GM18517 (cell line): ENCODE results near the gene FXR2.
"Not testable (repeated sequence)": the region's sequence is repeated elsewhere in the genome, so short reads cannot be mapped to it uniquely, and the experiment has no call there.

Experiments
- ATAC-seq: cut with Tn5 transposase; IDR thresholded peaks from one replicate; pipeline ENCODE4 v1.9.1; 2021; ENCODE audit warnings: mild to moderate bottlenecking, moderate library complexity; ENCODE audit not compliant: unreplicated experiment

Gene FXR2

GRCh38 chr17:7614425-7615264 is at the start of gene FXR2:
Gene FXR2, minus strand, starts transcription at chr17:7614897. Its CDS starts 365 bp downstream, at chr17:7614532.
- peak; percentile 91 for ATAC-seq

- ATAC-seq: no peak
Observed at GRCh38 chr17:7656958-7657609, 42.4 kb upstream of the FXR2 start.

DNA sequence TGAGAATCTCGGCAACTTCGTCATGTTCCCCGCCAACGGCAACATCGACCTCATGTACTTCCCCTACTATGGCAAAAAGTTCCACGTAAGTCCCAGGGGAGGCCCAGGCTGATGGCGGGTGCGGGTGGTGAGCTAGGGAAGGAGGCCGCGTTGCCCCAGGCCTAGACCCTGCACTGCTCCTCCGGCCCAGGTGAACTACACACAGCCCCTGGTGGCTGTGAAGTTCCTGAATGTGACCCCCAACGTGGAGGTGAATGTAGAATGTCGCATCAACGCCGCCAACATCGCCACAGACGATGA is 40.8 kb upstream of the FXR2 start:
- ATAC-seq: no peak

- ATAC-seq: no peak
Observed at GRCh38 chr17:7654832-7655540, 40.3 kb upstream of the FXR2 start.

DNA sequence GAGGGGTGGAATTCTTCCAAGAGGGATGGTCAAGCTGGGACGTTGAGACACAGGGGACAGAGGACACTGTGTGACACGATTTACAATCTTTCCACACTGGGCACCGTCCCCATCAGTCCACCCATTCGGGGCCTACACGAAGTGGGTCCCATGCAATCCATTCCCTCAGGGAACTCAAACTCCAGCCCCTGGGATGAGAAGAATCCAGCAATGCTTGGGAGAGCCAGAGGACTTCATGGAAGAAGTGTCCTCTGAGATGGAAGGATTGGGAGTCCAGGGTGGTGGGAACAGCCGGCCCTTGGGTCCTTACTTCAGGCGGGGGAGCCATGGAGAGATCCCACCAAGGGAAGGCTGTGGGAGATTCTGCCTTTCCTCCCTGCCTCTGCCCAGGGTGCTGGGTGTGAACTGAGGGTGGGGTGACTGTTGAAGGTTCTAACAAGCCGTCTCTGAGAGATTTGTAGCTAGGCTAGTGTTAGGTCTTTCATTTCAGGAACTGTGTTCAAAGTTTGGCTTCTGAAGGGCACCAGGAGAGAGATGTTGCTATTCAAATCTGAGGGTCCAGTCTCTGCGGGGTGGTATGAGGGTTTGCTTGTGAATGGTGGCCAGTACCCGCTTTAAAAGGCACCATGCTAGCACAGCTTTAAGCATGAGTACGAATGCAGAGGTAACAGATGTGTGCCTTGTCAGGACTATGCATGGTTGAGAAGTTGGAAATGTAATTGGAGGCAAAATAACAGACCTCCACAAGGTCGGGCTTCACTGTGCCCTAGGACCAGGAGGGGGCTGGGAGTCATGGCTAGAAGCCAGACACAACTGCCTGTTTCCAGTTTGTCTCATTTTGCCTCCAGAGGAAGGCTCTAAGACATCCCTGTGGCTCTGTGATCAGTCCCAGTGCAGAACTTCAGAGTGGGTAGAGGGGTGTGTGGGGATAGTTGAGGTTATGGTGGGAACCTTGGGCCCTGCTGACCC is 38.0 kb upstream of the FXR2 start:
- ATAC-seq: no peak

DNA sequence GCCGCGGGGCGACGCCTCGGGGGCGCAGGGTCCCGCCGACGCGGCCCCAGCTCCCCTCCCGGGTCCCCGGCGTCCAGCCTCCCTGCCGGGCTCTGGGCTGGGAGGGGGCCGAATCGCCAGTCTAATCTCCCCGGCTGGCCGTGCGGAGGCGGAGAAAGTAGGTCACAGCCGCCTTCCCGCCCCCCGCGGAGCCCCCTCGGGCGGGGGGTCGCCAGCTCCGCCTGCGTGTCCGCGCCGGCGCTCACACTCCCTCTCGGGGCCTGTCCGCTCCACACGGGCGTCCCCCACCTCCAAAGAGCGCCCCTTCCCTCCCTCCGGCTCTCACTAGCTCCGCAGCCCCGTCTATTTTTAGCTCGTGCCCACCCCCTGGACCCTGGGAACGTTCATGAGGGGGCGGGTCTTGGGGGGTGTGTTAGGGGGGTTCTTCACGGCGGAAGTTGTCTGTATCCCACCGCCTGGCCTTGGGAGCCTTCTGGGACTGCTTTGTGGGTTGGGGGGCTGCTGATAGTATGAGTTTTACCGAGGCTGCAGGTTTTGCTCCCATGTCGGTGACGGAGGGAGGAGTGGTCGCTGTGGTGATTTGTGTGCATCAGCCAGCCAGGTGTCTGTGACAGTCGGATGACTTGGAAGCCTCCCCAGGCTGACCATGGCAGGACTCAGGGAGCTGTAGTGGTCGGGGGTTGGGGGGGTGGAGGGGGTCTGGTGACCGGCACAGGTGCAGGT is 37.1 kb upstream of the FXR2 start:
- no peak for ATAC-seq

GRCh38 chr17:7651097-7651664 is 36.5 kb upstream of the FXR2 start:
- no peak for ATAC-seq

DNA sequence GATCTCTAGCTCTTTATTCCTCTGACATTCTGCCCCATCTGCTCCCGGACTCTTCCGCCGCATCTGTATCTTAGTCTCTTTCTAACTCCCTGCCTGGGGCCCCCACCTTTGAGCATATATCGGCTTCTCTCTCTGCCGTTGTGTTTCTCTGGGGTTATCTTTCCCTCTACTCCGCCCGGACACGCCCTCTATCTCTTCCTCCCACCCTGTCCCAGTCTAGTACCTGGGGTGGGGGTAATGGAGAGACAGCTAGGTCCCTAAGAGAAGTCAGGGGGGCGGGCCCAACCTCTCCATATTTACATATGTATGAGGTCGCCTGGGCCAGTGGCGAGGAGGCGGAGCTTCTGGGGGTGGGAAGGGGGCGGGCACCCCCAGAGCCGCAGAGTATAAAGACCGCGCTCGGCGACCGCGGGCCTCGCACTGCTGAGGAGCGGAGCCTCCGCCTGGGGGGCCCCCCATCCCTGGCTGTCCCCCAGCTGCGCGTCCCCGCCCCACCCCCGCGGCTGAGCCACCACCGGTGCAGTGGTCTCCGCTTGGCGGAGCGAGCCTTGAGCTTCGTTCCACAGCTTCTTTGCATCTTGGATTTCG is 35.9 kb upstream of the FXR2 start, which contains the start of gene ATP1B2:
Gene ATP1B2, plus strand, starts transcription at position 418 of the 588 bp plus-strand sequence. CDS start 593 bp downstream, outside the sequence.
- ATAC-seq: no peak

DNA sequence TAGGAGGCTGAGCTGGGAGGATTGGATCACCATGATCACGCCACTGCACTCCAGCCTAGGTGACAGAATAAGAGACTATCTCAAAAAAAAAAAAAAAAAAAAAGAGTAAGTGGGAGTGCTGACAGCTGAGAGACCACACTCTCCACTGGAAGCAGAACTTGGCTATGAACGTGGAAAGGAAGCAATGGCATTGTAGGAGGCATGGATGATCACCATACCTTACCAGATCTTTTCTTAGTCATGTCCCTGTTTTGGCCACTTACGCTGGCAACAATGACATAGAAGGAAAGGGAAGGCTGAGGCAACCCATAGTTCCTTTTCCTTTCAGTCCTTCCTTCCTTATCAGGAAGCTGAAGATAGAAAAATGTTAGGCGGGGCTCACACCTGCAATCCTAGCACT is 32.3 kb upstream of the FXR2 start:
- ATAC-seq: no peak

DNA sequence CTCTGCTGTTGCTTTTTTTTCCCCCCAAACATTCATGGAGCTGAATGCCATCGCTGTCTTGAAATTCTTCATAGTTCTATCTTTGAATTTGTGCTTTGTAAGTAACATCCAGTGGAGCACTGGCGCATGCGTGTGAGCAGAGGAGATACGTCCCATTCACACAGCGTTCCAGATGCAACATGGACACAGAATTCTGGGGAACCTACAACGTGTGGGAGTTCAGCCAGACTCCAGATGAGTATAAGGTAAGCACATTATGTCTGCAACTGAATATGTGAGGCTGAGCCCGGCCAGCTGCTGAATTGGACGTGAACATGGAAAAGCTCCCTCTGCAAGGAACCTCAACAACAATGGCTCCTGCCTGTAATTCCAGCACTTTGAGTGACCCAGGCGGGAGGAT is 31.8 kb upstream of the FXR2 start:
- ATAC-seq: no peak

GRCh38 chr17:7644775-7645174 is 30.1 kb upstream of the FXR2 start:
- ATAC-seq: no peak

GRCh38 chr17:7641635-7642034 is 26.9 kb upstream of the FXR2 start:
- ATAC-seq: not testable (repeated sequence)

DNA sequence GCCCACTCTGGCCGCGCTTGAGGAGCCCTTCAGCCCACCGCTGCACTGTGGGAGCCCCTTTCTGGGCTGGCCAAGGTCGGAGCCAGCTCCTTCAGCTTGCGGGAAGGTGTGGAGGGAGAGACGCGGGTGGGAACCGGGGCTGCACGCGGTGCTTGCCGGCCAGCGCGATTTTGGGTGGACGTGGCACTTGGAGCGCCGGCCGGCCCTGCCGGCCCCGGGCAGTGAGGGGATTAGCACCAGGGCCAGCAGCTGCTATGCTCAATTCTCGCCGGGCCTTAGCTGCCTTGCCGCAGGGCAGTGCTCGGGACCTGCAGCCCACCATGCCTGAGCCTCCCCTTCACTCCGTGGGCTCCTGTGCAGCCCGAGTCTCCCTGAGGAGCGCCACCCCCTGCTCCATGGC is 26.1 kb upstream of the FXR2 start:
- no peak for ATAC-seq

- ATAC-seq: no peak
Observed at GRCh38 chr17:7636163-7636562, 21.5 kb upstream of the FXR2 start.

DNA sequence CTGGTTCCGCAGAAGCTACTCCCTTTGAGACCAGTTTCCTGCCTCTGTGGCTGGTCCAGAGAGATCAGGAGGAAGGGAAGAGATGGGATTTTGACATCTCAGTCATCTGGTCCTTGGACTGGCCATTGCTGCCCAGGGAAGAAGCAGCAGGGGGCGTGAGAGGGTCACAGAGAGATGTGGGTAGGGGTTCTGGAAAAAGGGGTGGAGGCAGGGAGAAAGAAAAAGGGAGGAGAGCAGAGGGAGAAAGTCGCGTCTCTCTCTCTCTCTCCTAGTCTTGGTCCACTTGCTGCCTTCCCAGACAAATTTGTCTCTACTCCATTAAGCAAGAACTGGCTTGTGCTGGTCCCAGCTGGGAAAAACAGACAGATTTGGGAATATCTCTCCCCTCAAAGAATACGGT is 19.7 kb upstream of the FXR2 start:
- no peak for ATAC-seq

GRCh38 chr17:7633093-7633492 is 18.4 kb upstream of the FXR2 start:
- ATAC-seq: no peak

GRCh38 chr17:7632492-7632894 is 17.8 kb upstream of the FXR2 start:
- no peak for ATAC-seq

DNA sequence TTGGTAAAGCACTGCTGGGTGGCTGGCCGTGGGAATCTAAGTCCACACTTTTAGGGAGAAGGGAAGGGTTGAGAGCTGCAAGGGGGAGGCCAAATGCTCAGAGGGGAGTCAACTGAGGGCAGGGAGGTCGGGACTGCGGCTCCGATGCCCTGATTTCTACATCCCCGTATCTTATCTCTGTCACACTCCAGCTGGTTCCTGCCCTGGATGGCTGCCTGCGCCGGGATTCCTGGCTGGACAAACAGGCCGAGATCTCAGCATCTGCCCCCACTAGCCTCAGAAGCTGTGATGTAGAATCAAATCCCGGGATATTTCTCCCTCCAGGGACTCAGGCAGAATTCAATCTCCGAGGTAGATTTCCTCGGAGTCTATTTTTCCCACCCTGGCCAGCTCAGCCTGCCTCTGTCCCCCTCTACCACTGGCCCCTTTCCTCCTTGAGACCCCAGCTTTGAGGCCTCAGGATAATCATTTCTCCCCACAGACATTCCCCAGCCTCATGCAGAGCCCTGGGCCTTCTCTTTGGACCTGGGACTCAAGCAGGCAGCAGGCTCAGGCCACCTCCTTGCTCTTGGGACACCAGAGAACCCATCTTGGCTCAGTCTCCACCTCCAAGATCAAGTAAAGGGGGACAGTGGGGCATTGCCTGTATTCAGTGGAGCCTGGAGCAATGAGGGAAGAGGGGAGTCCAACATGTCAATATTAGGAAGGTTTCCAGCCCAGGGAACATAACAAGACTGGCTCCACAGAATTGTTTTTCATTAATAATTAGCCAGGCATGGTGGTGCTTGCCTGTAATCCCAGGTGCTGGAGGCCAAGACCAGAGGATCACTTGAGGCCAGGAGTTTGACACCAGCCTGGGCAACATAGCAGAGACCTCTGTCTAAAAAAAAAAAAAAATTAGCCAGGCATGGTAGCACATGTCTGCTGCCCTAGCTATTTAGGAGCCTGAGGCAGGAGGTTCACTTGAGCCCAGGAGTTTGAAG is 17.0 kb upstream of the FXR2 start:
- no peak for ATAC-seq
